Stimulated activated CD8-positive, alpha-beta memory T cell treated with anti-CD3 and anti-CD28 coated beads, Interleukin-7, amount 100 ng/mL, for 1 hour (primary cell): ENCODE results near the gene NAB1.
"Not testable (repeated sequence)": the region's sequence is repeated elsewhere in the genome, so short reads cannot be mapped to it uniquely, and the experiment has no call there.

Source experiments
- DNase-seq, 2 donors: peaks; one replicate each; pipeline ENCODE4 v3.0.0-alpha.2; 2020; ENCODE audit warnings: low read depth in 2 of 2

Gene NAB1, protein sequence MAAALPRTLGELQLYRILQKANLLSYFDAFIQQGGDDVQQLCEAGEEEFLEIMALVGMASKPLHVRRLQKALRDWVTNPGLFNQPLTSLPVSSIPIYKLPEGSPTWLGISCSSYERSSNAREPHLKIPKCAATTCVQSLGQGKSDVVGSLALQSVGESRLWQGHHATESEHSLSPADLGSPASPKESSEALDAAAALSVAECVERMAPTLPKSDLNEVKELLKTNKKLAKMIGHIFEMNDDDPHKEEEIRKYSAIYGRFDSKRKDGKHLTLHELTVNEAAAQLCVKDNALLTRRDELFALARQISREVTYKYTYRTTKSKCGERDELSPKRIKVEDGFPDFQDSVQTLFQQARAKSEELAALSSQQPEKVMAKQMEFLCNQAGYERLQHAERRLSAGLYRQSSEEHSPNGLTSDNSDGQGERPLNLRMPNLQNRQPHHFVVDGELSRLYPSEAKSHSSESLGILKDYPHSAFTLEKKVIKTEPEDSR

DNA sequence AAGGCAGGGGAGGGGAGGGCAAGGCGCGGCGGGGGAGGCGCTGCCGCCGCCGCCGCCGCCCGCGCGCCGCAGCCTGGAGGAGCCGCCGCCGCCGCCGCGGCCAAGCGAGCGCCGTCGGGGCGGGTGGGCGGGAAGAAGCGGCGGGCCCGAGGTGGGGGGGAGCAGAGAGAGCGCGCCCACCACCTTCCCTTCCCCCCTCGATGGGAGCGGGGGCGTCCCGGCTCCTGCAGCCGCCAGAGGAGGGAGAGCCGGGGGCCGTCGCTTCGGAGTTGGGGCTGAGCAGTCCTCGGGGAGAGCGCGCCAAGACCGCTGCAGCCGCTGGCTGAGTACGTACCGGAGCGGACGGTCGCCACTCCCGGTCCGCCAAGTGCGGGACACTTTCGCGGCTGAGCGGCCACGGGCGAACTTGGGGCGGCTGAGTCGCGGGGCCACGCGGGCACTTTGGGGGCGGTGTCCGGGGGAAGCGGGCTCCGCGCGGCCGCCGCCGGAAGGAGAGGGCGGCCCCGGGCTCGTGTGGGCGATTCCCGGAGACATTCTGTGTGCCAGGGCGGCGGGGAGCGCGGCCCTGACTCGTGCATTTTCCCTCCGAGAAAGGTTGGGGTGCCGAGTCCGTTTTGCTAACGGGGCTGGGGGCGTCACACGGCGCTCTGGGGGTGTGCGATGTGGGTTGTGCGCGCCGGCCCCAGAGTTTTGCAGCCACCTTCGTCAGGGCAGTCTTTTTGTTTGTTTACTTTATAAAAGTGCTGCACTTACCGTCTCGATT lies at the start of gene NAB1:
TSS of gene NAB1 (plus strand) at position 49 of the 763 bp plus-strand sequence. CDS start 10,094 bp downstream, outside the sequence.
- DNase-seq: peak; percentile 26 to 33

DNA sequence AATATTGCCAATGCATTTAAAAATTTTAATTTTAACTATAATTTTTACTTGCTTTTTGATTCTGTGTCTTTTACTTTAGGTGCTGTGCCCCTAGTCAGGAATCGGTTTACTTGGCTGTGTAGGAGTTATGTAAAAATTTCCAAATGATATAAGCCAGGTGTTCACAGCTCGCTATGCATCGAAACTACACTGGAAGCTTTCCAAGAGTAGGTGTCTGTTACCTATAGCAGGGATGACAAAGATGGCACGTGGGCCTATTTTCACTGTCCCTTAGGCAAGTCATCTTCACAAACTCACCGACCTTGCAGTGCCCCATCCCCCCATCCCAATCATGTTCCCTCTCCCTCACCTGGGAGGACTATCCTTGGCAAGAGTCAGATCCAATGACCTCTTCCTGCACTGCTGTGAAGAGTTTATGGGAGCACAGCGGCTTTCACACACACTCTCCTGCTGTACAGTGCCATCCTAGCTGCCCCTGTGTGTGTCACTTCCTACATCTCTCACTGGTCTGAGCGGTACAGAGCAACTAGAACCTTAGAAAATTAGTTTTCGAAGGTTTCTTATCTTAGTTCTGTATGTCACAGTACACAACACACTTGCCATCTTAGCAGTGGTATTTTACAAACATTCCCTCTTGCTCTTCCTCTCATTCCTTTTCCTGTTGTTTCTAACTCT lies 49.2 kb upstream of the NAB1 start:
- DNase-seq: no peak

DNA sequence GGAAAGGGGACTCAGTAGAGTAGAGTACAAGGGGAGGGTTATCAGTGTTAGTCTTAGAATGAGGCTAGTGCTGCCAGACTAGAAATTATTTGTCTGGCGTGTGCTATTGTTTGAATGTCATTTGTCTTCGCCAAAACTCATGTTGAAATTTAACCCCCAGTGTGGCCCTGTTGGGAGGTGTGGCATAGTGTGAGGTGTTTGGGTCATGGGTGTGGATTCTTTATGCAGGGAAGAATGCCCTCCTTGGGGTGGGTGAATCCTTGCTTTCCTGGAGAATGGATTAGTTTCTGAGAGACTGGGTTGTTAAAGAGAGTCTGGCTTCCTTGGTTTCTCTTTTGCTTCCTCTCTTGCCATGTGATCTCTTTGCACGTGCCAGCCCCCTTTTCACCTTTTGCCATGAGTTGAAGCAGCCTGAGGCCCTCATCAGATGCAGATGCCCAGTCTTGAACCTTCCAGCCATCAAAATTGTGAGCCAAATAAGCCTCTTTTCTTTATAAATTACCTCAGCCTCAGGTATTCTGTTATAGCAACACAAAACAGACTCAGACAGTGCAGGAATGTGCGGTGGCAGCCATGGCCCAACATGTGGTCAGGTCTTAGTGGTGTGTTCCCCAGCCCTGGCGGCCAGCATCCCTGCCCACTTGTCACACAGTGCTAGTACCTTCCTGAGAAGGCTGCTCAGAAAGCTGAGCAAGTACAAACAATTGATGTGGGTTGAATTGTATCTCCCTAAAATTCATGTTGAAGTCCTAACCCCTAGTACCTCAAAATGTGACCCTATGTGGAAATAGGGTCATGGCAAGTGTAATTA lies 48.4 kb upstream of the NAB1 start:
- no peak for DNase-seq

DNA sequence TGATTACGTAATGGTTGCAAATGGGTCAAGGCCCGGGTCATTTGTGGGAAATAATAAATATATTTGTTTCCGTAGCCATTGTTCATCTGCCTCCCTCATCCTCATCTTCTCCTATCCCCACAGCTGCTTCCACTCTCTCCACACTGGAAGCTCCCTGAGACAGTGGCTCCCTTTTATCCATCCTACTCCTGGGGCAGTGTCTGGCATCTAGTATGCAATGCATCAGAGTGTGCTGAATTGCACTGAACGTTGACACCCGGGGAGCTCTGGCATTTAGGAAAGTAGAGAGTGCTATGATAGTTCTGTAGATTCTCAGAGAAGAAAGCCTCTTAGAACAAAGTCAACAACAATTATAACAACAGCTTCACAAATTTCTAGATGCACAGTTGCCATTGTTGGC lies 45.5 kb upstream of the NAB1 start:
- DNase-seq: no peak

DNA sequence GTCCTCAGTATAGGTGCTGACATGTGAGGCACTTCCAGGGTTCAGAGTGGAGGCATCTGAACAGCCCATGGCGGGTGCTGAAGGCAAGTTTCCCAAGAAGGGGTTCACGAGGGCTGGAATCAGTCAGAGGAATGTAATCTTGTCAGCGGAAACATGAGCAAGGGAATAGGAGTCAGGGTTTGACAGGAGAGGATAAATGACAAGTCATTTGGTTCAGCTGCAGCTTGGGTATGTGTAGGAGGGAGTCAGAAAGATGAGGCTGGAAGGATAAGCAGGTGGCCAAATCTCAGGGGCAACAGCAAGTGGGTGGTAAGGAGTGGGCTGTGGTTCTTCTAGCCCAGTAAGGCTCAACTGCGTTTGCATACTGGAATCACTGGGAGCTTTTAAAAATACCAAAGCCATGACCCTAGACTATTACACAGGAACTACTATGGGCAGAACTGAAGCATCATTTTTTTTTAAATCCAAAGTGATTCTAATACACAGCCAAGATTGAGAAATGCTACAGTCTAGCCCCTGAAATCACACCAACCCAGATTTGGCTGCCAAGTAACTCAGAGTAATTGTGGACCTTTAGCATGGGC lies 41.8 kb upstream of the NAB1 start:
- no peak for DNase-seq

DNA sequence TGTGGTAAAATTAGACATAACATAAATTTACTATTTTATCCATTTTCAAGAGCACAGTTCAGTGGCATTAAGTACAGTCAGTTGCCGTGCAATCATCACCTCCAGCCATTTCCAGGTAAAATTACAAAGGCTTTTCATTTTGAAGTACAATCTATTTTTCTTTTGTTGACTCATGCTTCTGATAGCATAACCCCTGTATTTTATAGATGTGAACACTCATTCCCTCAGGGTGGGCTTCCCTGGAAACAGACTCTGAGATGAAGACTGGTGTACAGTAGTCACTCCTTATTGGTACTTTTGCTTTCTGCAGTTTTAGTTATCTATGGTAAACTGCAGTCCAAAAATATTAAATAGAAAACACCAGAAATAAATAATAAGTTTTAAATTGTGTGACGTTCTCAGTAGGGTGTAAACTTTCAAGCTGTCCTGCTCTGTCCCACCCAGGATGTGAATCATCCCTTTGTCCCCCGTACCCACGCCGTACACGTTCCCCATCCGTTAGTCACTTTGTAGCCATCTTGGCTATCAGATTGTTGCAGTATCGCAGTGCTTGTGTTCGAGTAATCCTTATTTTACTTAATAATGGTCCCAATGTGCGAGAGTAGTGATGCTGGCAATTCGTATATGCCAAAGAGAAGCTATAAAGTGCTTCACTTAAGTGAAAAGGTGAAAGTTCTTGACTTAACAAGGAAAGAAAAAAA lies 41.1 kb upstream of the NAB1 start:
- DNase-seq: no peak

DNA sequence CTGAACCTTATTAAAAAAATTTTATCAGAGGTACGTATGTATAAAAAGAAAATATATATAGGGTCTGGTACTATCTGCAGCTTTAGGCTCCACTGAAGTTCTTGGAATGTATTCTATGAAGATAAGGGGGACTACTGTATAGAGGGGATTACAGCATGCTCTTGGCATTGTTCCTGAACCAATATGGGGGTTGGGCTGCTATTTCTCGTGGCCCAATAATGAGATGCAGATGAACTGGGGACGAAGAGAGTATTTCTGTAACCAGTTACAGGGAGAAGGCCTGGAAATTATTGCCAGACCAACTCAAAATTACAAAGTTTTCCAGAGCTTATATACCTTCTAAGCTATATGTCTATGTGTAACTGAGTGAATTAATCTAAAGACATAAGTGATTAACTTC lies 40.0 kb upstream of the NAB1 start:
- DNase-seq: not testable (repeated sequence)

DNA sequence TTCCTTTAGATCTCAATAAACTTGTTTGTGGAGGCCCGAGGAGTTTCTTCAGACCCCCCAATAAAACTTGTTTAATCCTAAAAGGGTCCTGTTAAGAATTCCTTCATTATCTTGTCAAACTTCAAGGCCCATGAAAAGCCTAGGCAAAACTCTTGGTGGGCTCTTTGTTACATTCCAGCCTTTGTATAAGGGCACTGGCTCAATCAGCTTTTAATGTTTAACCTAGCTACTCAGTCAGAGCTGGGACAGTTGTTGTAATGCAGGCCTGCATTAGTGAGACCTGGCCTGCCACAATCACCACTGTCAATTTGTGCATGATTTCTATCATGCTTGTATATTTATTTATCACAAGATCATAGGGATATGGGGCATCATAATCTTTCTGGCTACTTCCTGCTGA lies 39.5 kb upstream of the NAB1 start:
- DNase-seq: not testable (repeated sequence)

DNA sequence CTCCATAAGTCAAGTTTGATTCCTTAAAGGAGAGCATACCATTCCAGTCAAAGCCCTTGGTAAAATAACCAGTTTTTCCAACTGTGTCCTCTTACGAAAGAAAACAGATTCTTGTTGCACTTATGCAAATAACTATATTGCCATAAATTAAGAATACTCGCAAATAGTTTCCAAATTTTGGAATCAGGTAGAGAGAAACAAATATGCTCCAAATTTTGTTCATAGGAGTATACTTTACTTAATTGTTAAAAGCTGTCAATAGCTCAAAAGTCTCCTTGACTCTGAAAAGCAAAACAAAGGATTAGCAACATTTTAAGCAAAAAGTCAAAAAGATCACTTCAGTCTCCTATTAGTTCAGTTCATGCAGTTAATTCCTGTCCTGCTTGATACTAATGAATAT lies 38.4 kb upstream of the NAB1 start:
- not testable (repeated sequence) for DNase-seq

DNA sequence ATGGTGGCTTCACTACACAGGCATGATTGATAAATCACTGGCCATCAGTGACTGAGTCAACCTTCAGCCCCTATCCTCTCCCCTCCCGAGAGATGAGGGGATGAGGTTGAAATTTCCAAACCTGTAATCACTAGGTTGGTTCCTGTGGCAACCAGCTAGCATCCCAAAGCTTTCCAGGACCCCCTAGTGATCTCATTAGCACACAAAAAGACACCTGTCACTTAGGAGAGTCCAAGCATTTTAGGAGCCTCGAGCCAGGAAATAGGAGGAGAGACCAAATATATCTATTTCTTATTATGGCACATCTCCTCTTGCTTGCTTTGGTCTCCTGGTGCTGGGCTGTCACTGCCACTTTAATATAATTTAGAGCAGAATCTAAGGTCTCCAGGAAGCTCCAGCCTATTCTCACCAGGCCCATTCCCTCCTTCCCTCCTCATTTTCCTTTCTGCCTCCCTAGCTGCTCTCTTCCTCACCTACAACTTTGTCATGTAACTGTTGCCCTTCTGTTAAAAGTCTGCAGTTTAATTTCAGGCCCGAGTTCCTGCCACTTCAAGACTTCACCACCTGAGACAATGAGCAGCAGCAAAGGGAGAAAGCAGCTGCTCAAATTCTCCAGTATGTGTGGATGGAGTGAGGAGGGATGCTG lies 33.2 kb upstream of the NAB1 start:
- DNase-seq: no peak

DNA sequence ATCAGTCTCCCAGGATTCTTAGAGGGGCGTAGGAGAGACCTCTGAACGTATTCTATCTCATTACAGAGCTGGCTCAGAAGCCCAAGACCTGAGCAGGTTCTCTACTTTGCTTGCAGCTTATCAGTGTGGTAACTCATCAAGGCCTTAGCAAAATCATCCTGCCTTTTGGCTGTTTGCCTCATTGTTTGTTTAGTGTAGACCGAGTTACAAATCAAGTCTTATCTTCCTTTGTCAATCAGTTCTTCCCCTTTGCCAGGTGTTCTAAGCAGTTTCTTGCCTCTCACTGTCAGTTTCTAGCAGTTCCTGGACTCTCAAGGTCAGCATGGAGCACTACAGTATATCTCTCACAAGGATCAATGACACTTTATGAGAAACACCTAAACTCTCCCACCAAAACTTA lies 30.9 kb upstream of the NAB1 start:
- no peak for DNase-seq

DNA sequence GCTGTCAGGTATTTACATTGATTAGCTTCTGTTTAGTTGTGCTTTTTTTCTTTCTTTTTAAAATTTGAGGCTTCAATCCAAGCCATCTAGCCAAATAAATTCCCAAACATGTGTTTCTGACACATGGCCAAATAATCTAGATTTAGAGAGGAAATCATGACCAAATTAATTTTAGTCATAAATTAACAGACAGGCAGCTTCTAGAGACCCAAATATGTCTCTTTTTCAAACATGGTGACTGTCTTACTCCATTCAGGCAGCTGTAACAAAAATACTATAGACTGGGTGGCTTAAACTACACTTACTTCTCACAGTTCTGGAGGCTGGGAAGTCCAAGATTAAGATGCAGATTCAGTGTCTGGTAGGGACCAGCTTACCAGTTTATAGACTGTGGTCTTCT lies 23.2 kb upstream of the NAB1 start:
- no peak for DNase-seq

DNA sequence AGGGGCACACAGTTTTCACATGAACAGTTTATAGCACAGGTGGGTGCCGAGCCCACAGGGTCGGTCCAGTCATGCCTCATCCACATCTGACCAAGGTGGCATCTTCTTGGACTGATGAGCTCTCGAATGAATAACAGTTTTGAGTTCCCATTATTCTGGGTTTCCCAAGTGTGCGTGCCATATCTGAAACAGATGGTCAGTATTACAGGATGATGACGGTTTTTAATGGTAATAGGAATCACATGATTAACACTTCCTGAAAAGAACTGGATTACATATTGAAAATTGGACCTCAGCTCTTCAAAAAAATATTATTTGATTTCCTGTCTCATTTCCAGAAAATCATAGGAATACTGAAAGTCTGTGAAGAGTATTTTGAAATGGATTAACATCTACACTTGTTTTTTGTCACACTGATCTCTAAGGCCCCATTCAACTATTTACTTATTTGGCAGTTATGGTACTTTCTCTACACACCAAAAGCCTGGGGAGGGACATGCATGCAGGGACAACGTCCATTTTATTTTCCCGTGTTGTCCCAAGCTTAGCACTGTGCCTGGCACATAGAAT lies 22.2 kb upstream of the NAB1 start:
- DNase-seq: no peak

DNA sequence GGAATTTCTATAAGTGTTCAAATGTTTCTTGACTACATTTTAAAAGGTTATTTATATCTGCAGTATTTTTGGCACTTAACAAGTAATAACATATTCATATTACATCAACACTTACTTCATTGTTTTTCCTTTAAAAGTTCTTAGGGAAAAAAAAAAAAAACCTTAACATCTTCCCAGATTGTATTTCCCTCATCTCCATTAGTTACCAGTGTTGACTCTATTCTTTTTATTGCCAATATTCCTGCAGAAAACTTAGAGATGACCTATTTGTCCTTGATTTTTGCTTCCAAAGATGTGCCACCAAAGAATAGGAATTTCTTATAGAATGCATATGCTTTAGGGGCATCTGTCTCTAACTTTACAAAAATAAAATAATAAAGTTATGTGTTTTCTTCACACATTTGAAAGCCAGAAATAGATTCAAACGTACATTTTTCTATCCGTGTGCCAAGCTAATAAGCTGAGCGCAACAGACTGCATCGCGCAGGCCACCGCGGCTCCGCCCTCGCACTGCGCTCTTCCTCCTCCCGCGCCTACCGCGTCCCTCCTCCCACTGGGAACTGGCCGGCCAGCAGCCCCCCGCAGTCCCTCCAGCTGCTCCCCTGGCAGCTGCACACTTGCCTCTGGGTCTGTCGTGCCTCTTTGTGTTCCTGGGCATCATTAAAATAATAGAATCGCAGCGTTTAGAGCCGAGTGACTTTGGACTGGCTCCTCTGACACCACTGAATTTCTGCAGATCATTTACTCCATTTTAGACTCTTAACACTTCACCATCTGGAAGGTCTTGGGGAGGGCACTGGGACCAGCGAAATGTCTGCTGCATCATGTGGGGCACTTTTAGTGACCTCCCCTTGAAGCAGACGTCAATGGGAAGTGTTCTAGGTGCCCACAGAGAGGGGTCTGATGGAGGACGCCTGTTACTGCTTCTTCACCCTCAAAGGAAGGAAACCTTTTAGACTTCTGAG lies 21.2 kb upstream of the NAB1 start:
- no peak for DNase-seq

DNA sequence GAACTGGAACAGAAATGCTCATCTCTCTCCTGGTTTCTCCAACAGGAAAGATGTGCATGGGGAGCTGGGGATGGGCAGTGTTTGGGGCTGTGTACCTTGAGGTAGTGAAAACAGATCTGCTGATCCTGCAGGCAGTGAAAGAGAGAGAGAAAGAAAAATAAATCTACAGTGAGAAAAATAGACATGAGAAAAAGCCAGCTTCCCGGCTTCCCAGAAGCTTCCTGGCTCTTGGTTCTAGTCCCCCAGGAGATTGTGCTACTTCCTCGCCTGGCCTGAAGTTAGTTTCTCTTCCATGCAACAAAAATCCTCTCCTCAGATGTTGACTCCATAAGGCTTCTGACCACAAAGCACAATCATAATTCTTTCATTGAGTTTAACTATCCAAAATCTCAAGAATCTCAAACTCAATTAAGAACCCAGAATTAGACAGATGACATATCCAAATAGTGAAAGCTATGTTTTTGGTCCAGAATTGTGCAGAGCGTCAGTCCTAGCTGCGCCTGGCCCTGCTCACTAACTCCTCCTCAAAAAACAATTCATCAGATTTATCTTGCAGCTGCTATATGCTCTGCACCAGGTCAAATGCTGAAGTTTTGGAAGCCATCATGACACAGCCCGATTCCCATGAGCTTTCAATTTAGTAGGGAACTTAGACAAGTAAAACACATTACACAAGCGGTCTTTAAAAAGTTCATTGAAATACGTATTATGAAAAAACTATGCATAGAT lies 20.1 kb upstream of the NAB1 start:
- no peak for DNase-seq

DNA sequence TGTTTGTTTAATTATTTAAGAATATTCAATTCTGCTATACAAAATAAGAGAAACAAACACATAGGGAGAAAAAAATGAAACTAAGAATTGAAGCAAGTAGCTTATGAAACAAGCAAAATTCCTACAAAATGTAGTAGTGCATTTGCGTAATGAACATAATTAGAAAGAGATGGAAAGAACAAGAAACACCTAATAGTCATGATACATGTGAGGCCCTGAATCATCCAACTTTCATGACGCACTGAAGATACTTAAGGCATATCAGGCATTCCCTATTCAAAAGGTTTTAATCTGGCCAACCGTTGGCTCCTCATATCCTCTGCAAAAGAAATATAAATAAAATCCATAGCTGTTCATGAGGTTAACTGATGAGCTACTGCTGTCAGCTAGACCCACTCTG lies 14.5 kb upstream of the NAB1 start:
- DNase-seq: no peak

DNA sequence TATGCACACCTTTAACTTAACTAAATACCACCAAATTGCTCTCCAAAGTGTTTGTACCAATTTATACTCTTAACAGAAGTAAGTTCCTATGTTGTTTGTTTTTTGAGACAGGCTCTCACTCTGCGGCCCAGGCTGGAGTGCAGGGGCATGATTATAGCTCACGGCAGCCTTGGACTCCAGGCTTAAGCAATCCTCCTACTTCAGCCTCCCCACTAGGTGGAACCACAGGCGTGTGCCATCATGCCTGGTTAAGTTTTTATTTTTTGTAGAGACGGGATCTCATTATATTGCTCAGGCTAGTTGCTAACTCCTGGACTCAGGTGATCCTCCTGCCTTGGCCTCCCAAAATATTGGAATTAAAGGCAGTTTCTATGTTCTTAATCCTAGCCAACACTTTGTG lies 13.1 kb upstream of the NAB1 start:
- no peak for DNase-seq

DNA sequence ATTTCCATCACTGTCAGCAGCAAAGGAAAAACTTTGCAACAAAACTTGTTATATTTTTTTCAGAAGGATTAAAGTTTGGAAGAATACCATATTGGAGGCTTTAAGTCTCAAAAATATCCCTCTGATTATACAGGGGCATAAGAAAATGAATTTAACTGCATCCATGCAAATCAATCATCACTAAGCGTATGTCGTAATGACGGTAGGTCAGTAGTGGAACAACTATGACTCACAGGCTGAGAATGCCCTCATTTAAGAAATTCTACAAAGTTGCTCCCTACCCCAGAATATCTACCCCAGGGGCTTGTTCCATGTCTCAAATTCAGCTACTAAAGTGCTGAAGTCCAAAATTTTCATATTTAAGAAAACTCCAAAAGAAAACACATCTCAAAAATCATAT lies 12.5 kb upstream of the NAB1 start:
- no peak for DNase-seq
